Panc1 (cell line): ENCODE data around the gene KISS1R. TPM values are rescaled to one million over a fixed set of nuclear protein-coding genes. Genes with fewer than 3 reads are reported as not detected.
"Not testable (repeated sequence)": the region's sequence is repeated elsewhere in the genome, so short reads cannot be mapped to it uniquely, and the experiment has no call there.

Experiments used
- ATAC-seq: fragments of 200-7000 bp; cut with Tn5 transposase; 2 replicates; pipeline ENCODE4 v1.9.1; 2020; ENCODE audit warnings: mild to moderate bottlenecking, moderate library complexity
- BruUV-seq: library from RNA; stranded (reverse); fragments of 400-500 nt; replicated peaks from 2 replicates; lab custom pipeline; 2021; lab: Mats Ljungman, UMichigan
- CTCF ChIA-PET: fragments of 300-600 bp; sonication (Branson Sonifier 250); formaldehyde crosslinking; loops from one replicate; lab custom pipeline; 2022; ENCODE audit warnings: antibody characterized with exemption; lab: Charles Lee
- POLR2A ChIA-PET: fragments of 300-600 bp; sonication (Branson Sonifier 250); formaldehyde crosslinking; loops from one replicate; lab custom pipeline; 2022; ENCODE audit warnings: antibody characterized with exemption; lab: Charles Lee
- DNase-seq: peaks from one replicate; pipeline ENCODE4 v3.0.0-alpha.2; 2010; ENCODE audit warnings: low read depth, low spot score
- H3K27ac ChIP-seq: 2 replicates; pipeline ENCODE4 v1.5.1; 2011; ENCODE audit warnings: mild to moderate bottlenecking, low read length, inconsistent platforms
- H3K27me3 ChIP-seq: fragments of 200-500 bp; sonication (Bioruptor generic); 2 replicates; pipeline ENCODE4 v1.6.0; 2014; ENCODE audit warnings: low read length, inconsistent platforms; ENCODE audit not compliant: control insufficient read depth, insufficient read depth
- H3K36me3 ChIP-seq: fragments of 200-500 bp; sonication (Bioruptor generic); 2 replicates; pipeline ENCODE4 v1.5.1; 2014; ENCODE audit warnings: inconsistent platforms, mild to moderate bottlenecking, low read length, moderate library complexity; ENCODE audit not compliant: control insufficient read depth, insufficient read depth
- H3K4me1 ChIP-seq: 2 replicates; pipeline ENCODE4 v1.5.1; 2011; ENCODE audit warnings: inconsistent platforms, mild to moderate bottlenecking, low read length, moderate library complexity; ENCODE audit not compliant: control insufficient read depth, insufficient read depth
- H3K4me3 ChIP-seq, 2 experiments: 2 replicates each; pipeline ENCODE4 v1.5.1; 2011 to 2012; ENCODE audit warnings: low read depth in 2 of 2, low read length in 2 of 2, mild to moderate bottlenecking in 2 of 2, inconsistent platforms in 1 of 2, moderate library complexity in 1 of 2
- H3K9me3 ChIP-seq: fragments of 200-500 bp; sonication (Bioruptor generic); 2 replicates; pipeline ENCODE4 v1.5.1; 2014; ENCODE audit warnings: low read depth, mild to moderate bottlenecking, inconsistent platforms, low read length, moderate library complexity; ENCODE audit not compliant: control insufficient read depth, insufficient read depth
- TCF7L2 ChIP-seq: IDR thresholded peaks from 2 replicates; pipeline ENCODE4 v1.6.1; 2011; ENCODE audit warnings: mild to moderate bottlenecking, low read depth, low read length, inconsistent platforms
- in situ Hi-C: cut with HindIII; loops from 2 replicates; pipeline ENCODE4 v1.10.0; 2016; ENCODE audit warnings: low sequenced_read_pairs, low pct_unique_long_range_greater_than_20kb
- intact Hi-C: fragments of 100-400 bp; cut with micrococcal nuclease; formaldehyde crosslinking; loops from one replicate; pipeline ENCODE4 v1.10.0; 2022; ENCODE audit not compliant: unreplicated experiment
- total RNA-seq: library from RNA; stranded (reverse); gene quantifications from one replicate; pipeline ENCODE4 v1.2.1, GENCODE V29; 2021; ENCODE audit not compliant: unreplicated experiment
- TF ChIP-seq, protein P1 (sequence below), 2 experiments: IDR thresholded peaks; 2 replicates each; pipeline ENCODE4 v1.6.1; 2011 to 2012; ENCODE audit warnings: low read depth in 2 of 2, control low read depth in 1 of 2, low read length in 1 of 2, mild to moderate bottlenecking in 1 of 2, moderate library complexity in 1 of 2; ENCODE audit not compliant: insufficient read depth in 1 of 2

The KISS1R gene
- total RNA-seq, 1 experiment from 2014 or later: 0.92 TPM

GRCh38 chr19:956766-957440 is 39.8 kb downstream of the KISS1R start:
- CTCF ChIA-PET: interaction anchor here (0.6 kb wide), 2 partner anchors 10 to 78 kb away, joined by 3 to 4 read pairs; no protein-coding TSS in a partner anchor

DNA sequence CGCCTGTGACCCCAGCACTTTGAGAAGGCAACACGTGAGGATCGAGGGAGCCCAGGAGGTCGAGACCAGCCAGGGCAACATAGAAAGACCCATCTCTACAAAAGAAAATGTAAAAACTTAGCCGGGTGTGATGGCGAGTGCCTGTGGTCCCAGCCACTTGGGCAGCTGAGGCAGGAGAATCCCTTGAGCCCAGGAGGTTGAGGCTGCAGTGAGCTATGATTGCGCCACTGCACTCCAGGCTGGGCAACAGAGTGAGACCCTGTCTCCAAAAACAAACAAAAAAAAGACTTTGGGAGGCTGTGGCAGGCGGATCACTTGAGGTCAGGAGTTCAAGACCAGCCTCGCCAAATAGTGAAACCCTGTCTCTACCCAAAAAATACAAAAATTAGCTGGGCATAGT is 40.4 kb downstream of the KISS1R start:
- POLR2A ChIA-PET, intact Hi-C loops, ATAC-seq, H3K4me3 ChIP-seq, H3K36me3 ChIP-seq, H3K9me3 ChIP-seq, in situ Hi-C loops, DNase-seq, H3K27me3 ChIP-seq, BruUV-seq: not testable (repeated sequence)
- peaks cover 26% of the 10 kb centered on the region for H3K4me1 ChIP-seq
- peak overlapping the region; percentile 13; the same call in 1 of the 2 replicates for H3K27ac ChIP-seq
- CTCF ChIA-PET: interaction anchor here (0.6 kb wide), 1 partner anchor 78 kb away, joined by 4 read pairs; no protein-coding TSS in a partner anchor

More at GRCh38 chr19:956766-957440, 39.8 kb downstream of the KISS1R start:
- H3K27ac ChIP-seq: peak overlapping the region; percentile 69
- H3K4me3 ChIP-seq: no peak overlapping the region
- H3K27me3 ChIP-seq: no peaks in the 10 kb centered on the region
- ATAC-seq (peak; percentile 56), DNase-seq (no peak)
- H3K36me3 ChIP-seq: no peaks in the 10 kb centered on the region
- in situ Hi-C loops (no loop called here), intact Hi-C loops (no loop called here)
- TF ChIP-seq, protein P1, sequence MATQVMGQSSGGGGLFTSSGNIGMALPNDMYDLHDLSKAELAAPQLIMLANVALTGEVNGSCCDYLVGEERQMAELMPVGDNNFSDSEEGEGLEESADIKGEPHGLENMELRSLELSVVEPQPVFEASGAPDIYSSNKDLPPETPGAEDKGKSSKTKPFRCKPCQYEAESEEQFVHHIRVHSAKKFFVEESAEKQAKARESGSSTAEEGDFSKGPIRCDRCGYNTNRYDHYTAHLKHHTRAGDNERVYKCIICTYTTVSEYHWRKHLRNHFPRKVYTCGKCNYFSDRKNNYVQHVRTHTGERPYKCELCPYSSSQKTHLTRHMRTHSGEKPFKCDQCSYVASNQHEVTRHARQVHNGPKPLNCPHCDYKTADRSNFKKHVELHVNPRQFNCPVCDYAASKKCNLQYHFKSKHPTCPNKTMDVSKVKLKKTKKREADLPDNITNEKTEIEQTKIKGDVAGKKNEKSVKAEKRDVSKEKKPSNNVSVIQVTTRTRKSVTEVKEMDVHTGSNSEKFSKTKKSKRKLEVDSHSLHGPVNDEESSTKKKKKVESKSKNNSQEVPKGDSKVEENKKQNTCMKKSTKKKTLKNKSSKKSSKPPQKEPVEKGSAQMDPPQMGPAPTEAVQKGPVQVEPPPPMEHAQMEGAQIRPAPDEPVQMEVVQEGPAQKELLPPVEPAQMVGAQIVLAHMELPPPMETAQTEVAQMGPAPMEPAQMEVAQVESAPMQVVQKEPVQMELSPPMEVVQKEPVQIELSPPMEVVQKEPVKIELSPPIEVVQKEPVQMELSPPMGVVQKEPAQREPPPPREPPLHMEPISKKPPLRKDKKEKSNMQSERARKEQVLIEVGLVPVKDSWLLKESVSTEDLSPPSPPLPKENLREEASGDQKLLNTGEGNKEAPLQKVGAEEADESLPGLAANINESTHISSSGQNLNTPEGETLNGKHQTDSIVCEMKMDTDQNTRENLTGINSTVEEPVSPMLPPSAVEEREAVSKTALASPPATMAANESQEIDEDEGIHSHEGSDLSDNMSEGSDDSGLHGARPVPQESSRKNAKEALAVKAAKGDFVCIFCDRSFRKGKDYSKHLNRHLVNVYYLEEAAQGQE (IDR thresholded peaks at IDR 0.05; ENCODE audit: insufficient read depth in 1 of 2, low read depth in 2 of 2, low read length in 1 of 2): no peak
- no TSS peak for BruUV-seq
- POLR2A ChIA-PET: no interaction called here
- H3K4me1 ChIP-seq: peaks cover 29% of the 10 kb centered on the region
- no peaks in the 10 kb centered on the region for H3K9me3 ChIP-seq

GRCh38 chr19:958967-959855 is 42.1 kb downstream of the KISS1R start:
- H3K9me3 ChIP-seq: no peaks in the 10 kb centered on the region
- CTCF ChIA-PET: interaction anchor here (0.6 kb wide), 1 partner anchor 189 kb away, joined by 3 read pairs; no protein-coding TSS in a partner anchor
- intact Hi-C loops (no loop called here), in situ Hi-C loops (no loop called here)
- H3K4me1 ChIP-seq: peaks cover 21% of the 10 kb centered on the region
- H3K27ac ChIP-seq: no peak overlapping the region
- BruUV-seq: no TSS peak
- DNase-seq (no peak), ATAC-seq (peak; percentile 60)
- H3K36me3 ChIP-seq: no peaks in the 10 kb centered on the region
- no peaks in the 10 kb centered on the region for H3K27me3 ChIP-seq
- POLR2A ChIA-PET: interaction anchor here (0.5 kb wide), 1 partner anchor 356 kb away, joined by 3 read pairs; no protein-coding TSS in a partner anchor
- TF ChIP-seq TCF7L2: peak; percentile 39; the same call in 1 of the 2 replicates
- TF ChIP-seq, protein P1 (IDR thresholded peaks at IDR 0.05; ENCODE audit: insufficient read depth in 1 of 2, low read depth in 2 of 2, low read length in 1 of 2): no peak
- no peak overlapping the region for H3K4me3 ChIP-seq
